Measurements from ENCODE around the gene SLC7A6.
A peak's percentile ranks its signal among the peaks of the same experiment; 100 is the strongest.

GRCh38 chr16:68244903-68245853, 19.1 kb upstream of the SLC7A6 start, which contains the start of gene PLA2G15:
- TF ChIP-seq CTCF (IDR thresholded peaks at IDR 0.05) = peak in 2 of 4 experiments; percentile 3 to 17
- peak; percentile 21 to 71 for TF ChIP-seq POLR2A (IDR thresholded peaks at IDR 0.05)

Measured in uterus (tissue), 2 donors.